ENCODE measurements around the gene MBNL1. TPM values are rescaled to one million over a fixed set of nuclear protein-coding genes. Genes with fewer than 3 reads are reported as not detected.
"Not testable (repeated sequence)": the region's sequence is repeated elsewhere in the genome, so short reads cannot be mapped to it uniquely, and the experiment has no call there.

Gene MBNL1
- total and polyA plus RNA-seq, 2 donors = 113 to 300 TPM

DNA sequence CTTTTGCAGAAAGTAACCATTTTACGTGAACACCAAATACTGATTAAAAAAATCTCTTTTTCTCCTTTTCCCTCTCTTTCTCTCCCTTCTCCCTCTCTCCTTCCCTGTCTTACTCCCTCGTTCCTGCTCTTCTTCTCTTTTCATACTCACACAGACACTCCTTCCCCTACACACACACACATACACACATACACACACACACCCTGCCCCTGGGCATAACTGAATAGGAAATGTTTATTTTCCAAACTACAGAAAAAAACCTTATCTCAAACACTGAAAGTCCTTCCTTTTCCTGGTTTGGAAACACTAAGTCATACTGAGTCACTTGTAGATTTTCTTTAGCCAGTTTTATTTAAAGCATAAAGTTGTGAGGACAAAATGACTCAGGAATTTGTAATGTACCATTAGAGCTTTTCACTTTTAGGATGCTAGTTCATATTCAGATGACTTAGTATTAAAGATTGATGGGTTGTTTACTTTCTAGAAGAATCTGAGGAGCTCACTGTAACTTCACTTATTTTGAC, 62.4 kb downstream of the MBNL1 start:
- H3K36me3 ChIP-seq (ENCODE audit: insufficient read depth) = no peaks in the 10 kb centered on the region
- 42% methylated on average over 2 of the region's 2 CpGs for WGBS
- H3K4me3 ChIP-seq (ENCODE audit: low read depth, low read length) = no peak overlapping the region
- DNase-seq (ENCODE audit: extremely low spot score) = no peak
- H3K4me1 ChIP-seq (ENCODE audit: insufficient read depth) = peaks cover 1% of the 10 kb centered on the region
- H3K27ac ChIP-seq (ENCODE audit: low read depth) = peak overlapping the region; percentile 73

DNA sequence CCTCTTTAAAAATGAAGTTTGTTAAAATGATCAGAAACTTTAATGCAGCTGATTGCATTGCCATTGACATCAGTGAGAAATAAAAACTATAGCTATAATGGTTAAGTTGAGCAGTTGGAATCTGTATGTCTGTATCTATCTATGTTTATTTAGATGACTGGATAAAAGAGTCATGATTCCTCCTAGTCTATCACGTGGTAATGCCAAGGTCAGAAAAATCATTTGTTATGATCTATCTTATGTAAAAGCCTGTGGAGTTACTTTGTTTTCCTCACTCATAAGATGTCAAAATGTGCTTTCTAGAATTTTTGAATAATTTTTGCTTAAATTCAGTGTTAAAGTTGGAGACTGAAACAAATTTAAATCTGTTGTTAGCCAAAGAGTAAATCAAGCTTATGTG, 63.3 kb downstream of the MBNL1 start:
- Histone ChIP-seq H3K36me3 (ENCODE audit: insufficient read depth) (no peaks in the 10 kb centered on the region), H3K4me3 (ENCODE audit: low read depth, low read length) (no peak overlapping the region), H3K4me1 (ENCODE audit: insufficient read depth) (peaks cover 1% of the 10 kb centered on the region), H3K27ac (ENCODE audit: low read depth) (no peak overlapping the region)
- WGBS = 12% methylated on average over 1 of the region's 1 CpG
- no peak for DNase-seq (ENCODE audit: extremely low spot score)

DNA sequence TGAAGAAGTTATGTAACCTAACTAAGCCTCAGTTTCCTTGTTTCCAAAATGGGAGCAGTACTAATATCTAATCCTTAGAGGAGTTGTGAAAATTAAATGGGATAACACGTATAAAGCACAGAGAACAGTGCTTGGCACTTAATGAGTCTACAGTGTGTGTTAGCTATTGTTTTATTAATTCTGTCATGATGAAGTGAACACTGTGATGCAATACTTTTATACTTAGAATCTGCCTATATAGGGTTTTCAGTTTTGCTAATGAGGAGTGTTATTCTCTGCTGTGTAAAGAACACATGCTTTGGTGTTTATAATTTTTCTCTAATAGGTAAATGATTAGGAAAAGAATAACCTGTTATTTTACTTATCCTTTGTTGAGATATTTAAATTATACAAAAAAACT, 65.2 kb downstream of the MBNL1 start:
- H3K27ac ChIP-seq (ENCODE audit: low read depth) = no peak overlapping the region
- H3K4me3 ChIP-seq (ENCODE audit: low read depth, low read length) = no peak overlapping the region
- H3K36me3 ChIP-seq (ENCODE audit: insufficient read depth) = no peaks in the 10 kb centered on the region
- H3K4me1 ChIP-seq (ENCODE audit: insufficient read depth) = peaks cover 1% of the 10 kb centered on the region
- 80% methylated on average over 1 of the region's 1 CpG for WGBS
- DNase-seq (ENCODE audit: extremely low spot score) = no peak

DNA sequence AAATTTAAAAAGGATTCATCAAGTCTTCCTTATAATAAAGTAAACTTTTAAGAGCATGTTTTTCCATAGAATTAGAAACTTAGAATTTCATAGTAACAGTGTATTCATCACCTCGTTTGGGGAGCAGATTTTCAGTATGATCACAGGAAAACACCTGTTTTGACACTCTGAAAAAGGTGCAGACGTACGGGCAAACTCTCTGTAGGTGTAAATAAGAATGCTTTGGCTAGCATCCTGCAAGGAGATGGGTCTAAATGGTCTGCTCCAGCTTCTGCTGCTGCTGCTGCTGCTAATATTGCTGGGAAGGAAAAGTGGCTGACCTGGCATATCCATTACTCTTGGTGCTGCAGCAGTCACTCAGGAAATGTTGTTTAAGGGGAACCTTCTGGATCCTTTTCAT, 66.0 kb downstream of the MBNL1 start:
- H3K4me3 ChIP-seq (ENCODE audit: low read depth, low read length) = no peak overlapping the region
- peaks cover 1% of the 10 kb centered on the region for H3K4me1 ChIP-seq (ENCODE audit: insufficient read depth)
- H3K36me3 ChIP-seq (ENCODE audit: insufficient read depth) = no peaks in the 10 kb centered on the region
- DNase-seq (ENCODE audit: extremely low spot score) = no peak
- H3K27ac ChIP-seq (ENCODE audit: low read depth) = no peak overlapping the region
- WGBS = 87% methylated on average over 3 of the region's 3 CpGs

DNA sequence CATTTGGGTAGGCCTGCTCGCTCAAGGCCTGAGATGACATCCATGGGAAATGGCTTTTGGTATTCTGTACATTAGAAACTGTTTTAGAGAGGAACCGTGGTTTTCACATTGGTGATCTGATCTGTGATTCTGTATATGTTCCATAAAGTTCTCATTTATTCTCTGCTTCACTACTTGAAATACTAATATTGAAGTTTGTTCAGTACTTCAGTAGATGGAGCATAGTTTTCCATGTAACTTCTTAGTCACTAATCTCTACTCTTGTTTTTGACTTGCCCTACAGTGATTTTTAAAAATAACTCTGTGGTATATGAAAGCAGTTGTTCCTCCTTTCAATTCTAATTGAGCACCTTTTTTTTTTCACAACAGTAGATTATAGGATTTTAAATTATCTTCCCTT, 66.5 kb downstream of the MBNL1 start:
- Histone ChIP-seq H3K36me3 (ENCODE audit: insufficient read depth) (no peaks in the 10 kb centered on the region), H3K4me1 (ENCODE audit: insufficient read depth) (peaks cover 1% of the 10 kb centered on the region), H3K4me3 (ENCODE audit: low read depth, low read length) (no peak overlapping the region), H3K27ac (ENCODE audit: low read depth) (no peak overlapping the region)
- 94% methylated on average over 2 of the region's 2 CpGs for whole genome bisulfite sequencing
- DNase-seq (ENCODE audit: extremely low spot score) = no peak

DNA sequence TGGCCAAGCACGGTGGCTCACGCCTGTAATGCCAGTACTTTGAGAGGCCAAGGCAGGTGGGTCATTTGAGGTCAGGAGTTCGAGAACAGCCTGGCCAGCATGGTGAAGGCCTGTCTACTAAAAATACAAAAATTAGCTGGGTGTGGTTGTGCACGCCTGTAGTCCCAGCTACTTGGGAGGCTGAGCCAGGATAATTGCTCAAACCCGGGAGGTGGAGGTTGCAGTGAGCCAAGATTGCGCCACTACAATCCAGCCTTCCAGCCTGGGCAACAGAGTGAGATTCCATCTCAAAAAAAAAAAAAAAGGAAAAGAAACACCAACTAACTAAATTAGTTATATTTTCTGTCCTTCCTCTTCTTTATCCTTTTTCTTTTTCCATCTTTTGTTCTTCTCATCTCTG, 68.6 kb downstream of the MBNL1 start:
- 90% methylated on average over 6 of the region's 6 CpGs for WGBS

DNA sequence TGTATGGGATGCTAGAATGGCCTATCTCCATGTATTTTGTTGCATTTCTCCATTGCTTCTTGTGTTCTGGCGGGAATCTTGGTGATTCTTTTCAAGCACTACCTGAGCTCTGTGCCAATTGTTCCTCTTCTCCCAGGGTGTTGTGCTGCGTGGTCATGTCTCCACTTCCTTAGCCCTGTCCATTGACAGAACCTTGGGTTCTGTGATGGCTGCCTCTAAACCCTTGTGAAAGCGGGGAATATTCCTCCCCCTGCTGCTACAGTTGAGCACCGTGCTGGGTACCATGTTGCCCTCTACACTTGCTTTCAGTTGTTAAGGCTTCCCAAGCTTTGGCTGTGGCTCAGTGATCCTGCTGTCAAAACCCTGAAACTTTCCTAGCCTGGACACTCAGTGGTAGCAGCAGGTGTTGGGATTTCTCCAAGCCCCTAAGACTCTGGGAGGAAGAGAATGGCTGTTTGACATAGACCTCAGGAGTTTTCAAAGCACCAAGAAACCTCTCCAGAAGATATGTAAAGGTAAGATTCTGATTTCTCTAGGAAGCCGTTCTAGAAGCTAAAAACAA, 69.5 kb downstream of the MBNL1 start:
- H3K4me1 ChIP-seq (ENCODE audit: insufficient read depth) = no peaks in the 10 kb centered on the region
- no peak overlapping the region for H3K27ac ChIP-seq (ENCODE audit: low read depth)
- H3K4me3 ChIP-seq (ENCODE audit: low read depth, low read length) = no peak overlapping the region
- no peaks in the 10 kb centered on the region for H3K36me3 ChIP-seq (ENCODE audit: insufficient read depth)
- WGBS = 95% methylated on average over 5 of the region's 5 CpGs
- no peak for DNase-seq (ENCODE audit: extremely low spot score)

More for the DNA sequence above, 68.6 kb downstream of the MBNL1 start:
- not testable (repeated sequence) for H3K4me3 ChIP-seq (ENCODE audit: low read depth, low read length); H3K4me1 ChIP-seq (ENCODE audit: insufficient read depth); H3K36me3 ChIP-seq (ENCODE audit: insufficient read depth); DNase-seq (ENCODE audit: extremely low spot score); H3K27ac ChIP-seq (ENCODE audit: low read depth)

DNA sequence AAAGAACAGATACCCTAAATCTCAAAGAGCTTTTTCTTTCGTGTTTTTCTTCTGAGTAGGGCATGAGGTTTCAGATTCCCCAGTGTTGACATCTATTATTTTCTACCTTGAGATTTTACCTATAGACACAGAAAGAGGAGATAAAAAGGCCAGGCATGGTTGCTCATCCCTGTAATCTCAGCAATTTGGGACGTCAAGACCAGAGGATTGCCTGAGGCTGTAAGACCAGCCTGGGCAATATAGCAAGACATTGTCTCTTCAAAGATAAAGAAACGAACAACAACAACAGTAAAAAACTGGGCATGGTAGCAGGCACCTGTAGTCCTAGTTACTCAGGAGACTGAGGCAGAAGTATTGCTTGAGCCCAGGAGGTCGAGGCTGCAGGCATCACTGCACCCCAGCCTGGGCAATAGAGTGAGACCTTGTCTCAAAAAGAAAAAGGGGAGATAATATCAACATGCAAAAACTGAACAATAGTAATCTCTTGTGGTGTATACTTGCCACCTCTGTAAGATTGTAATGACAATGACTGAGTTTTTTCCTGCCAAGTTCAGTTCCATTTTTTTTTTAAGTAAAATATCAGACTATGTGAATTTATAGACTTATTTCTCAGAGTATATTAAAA, 71.3 kb downstream of the MBNL1 start:
- DNase-seq (ENCODE audit: extremely low spot score) = no peak
- Histone ChIP-seq H3K4me3 (ENCODE audit: low read depth, low read length) (no peak overlapping the region), H3K4me1 (ENCODE audit: insufficient read depth) (no peaks in the 10 kb centered on the region), H3K27ac (ENCODE audit: low read depth) (no peak overlapping the region), H3K36me3 (ENCODE audit: insufficient read depth) (no peaks in the 10 kb centered on the region)
- WGBS = 82% methylated on average over 4 of the region's 4 CpGs

DNA sequence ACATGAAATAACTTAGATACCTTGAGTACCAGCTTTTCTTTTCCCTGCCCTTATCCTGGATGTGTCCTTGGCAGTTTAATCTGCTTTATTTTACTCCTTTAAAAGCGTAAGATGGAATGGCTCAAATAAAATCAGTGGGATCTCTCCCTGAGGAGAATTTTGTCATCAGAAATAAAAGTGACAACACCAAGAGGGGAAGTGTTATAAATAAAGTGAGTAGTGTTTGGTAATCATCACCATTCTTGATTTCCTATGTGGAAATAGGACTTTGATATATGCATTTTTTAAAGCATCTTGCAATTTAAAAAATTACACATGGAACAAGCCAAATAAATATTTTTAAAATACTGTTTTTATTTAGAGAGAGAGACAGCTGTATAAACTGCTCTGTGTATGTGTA, 76.5 kb downstream of the MBNL1 start:
- DNase-seq (ENCODE audit: extremely low spot score) = no peak
- H3K4me1 ChIP-seq (ENCODE audit: insufficient read depth) = no peaks in the 10 kb centered on the region
- 57% methylated on average over 1 of the region's 1 CpG for WGBS
- no peaks in the 10 kb centered on the region for H3K36me3 ChIP-seq (ENCODE audit: insufficient read depth)
- no peak overlapping the region for H3K4me3 ChIP-seq (ENCODE audit: low read depth, low read length)
- H3K27ac ChIP-seq (ENCODE audit: low read depth) = no peak overlapping the region

DNA sequence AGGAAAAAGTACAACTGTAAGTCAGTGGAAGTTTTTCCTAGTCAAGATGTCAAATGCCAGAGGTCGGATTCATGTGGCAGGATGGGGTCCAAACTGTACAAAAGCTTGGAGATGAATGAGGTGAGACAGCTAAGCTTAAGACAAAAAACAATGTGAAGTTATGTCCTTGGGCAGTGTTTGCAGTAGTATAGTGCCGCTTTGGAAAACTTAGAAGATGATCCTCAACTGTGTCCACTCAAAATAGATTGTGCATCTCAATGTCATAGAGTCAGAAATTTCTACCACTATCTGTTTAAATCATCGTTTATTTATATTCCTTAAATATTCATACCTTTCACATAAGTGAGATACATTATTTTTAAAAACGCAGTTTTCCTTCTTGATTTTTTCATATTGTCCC, 77.3 kb downstream of the MBNL1 start:
- no peak for DNase-seq (ENCODE audit: extremely low spot score)
- Histone ChIP-seq H3K27ac (ENCODE audit: low read depth) (no peak overlapping the region), H3K36me3 (ENCODE audit: insufficient read depth) (no peaks in the 10 kb centered on the region), H3K4me1 (ENCODE audit: insufficient read depth) (no peaks in the 10 kb centered on the region), H3K4me3 (ENCODE audit: low read depth, low read length) (no peak overlapping the region)
- 97% methylated on average over 4 of the region's 4 CpGs for WGBS

DNA sequence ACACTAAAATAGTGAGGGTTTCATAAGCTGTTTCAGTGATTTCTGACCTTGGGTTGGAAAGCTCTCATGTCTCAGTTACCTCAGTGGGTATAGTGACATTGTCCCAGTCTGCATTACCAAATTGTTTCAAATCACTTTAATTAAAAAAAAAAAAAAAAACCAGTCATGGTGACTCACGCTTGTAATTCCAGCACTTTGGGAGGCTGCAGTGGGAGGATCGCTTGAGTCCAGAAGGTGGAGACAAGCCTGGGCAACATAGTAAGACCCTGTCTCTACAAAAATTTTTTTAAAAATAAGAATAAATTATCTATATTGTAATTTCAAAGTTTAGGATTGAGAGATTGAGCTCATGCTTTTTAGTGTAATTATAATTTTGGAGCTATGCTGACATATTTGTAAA, 78.0 kb downstream of the MBNL1 start:
- Histone ChIP-seq H3K27ac (ENCODE audit: low read depth) (no peak overlapping the region), H3K36me3 (ENCODE audit: insufficient read depth) (no peaks in the 10 kb centered on the region), H3K4me3 (ENCODE audit: low read depth, low read length) (no peak overlapping the region), H3K4me1 (ENCODE audit: insufficient read depth) (no peaks in the 10 kb centered on the region)
- over 99% methylated on average over 2 of the region's 2 CpGs for WGBS
- no peak for DNase-seq (ENCODE audit: extremely low spot score)

DNA sequence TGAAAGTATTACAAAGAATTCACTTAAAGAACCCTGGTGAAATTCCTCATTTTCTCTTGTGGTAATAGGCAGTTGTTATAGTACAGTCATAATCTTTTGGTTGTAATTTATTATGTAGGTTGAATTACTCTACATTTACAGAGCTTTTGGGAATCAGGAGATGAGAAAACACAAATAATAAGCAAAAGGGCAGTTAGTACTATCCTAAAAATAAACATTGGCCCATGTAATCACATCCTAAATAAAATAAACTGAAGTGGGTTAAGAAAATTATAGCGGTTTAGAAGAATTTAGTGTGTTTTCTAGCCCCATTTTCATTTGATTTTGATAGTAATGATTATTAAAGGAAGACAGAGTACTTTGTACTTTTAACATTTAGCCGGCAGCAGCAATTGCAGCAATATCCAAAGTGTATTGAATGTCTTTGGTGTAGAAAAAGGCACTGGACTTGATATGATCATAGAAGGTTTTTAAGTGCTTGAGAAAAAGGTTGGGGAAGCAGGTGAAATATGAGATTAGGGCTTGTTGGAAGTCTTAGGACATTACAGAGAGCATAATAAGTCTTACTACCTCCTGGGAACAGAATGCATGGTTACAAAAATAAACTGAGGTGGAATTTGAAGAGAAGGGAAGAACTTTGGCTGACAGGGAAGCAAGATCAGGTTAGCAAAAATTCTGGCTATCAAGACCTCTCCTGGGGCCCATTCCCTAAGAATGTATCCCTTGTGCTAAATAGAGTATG, 79.9 kb downstream of the MBNL1 start:
- Histone ChIP-seq H3K4me3 (ENCODE audit: low read depth, low read length) (no peak overlapping the region), H3K4me1 (ENCODE audit: insufficient read depth) (no peaks in the 10 kb centered on the region), H3K36me3 (ENCODE audit: insufficient read depth) (no peaks in the 10 kb centered on the region), H3K27ac (ENCODE audit: low read depth) (no peak overlapping the region)
- no peak for DNase-seq (ENCODE audit: extremely low spot score)
- 81% methylated on average over 2 of the region's 2 CpGs for WGBS

DNA sequence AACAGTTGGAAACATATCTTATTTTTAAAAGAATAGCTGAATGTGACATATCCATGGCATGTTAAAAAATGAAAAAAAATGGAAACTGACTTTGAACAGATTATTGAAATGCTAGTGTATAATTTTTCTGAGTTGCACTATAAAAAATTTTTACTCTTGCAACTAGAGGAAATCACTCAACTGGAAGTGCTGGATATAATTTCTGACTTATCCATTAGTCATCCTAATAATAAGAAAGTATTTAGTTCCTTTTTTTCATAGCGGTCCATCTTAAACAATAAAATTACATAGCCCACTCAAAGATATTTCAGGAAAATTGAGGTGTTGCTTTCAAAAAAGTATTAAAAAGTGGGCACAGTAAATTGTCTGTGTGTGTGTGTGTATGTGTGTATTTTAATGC, 80.7 kb downstream of the MBNL1 start:
- H3K4me1 ChIP-seq (ENCODE audit: insufficient read depth) = no peaks in the 10 kb centered on the region
- WGBS = 72% methylated on average over 1 of the region's 1 CpG
- H3K27ac ChIP-seq (ENCODE audit: low read depth) = no peak overlapping the region
- no peak overlapping the region for H3K4me3 ChIP-seq (ENCODE audit: low read depth, low read length)
- H3K36me3 ChIP-seq (ENCODE audit: insufficient read depth) = no peaks in the 10 kb centered on the region
- DNase-seq (ENCODE audit: extremely low spot score) = no peak

DNA sequence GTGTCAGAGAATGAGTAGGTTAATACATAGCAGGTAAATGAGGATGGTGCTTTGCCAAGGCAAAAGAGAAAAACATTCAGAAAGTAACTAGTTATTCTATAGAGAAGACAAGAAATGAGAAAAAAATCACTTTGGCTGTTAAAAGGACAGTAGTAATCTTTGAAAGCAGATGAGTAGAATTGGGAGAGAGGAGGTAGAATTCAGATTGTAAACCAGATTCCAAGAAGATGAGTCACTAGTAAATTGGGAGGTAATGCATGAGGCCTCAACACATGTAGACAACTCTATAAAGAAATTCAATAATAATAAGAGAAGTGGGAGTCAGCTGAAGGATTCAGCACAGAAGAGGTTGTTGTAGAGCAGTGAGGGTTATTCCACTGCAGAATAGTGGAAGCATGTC, 81.4 kb downstream of the MBNL1 start:
- Histone ChIP-seq H3K4me1 (ENCODE audit: insufficient read depth) (no peaks in the 10 kb centered on the region), H3K4me3 (ENCODE audit: low read depth, low read length) (no peak overlapping the region), H3K27ac (ENCODE audit: low read depth) (no peak overlapping the region), H3K36me3 (ENCODE audit: insufficient read depth) (no peaks in the 10 kb centered on the region)
- no peak for DNase-seq (ENCODE audit: extremely low spot score)
